ENCODE results near the gene NEK7.

- TF ChIP-seq EZH2 (IDR thresholded peaks at IDR 0.05) (no peak), CTCF (IDR thresholded peaks at IDR 0.05) (no peak), EZH2phosphoT487 (IDR thresholded peaks at IDR 0.05) (no peak)
Measured at GRCh38 chr1:198267056-198267455, 110.3 kb downstream of the NEK7 start.
